Esophagus squamous epithelium (tissue), 4 donors: ENCODE results near the gene FGD6.

Experiments used
- CTCF ChIP-seq, 6 experiments: fragments of 450-650 bp in 4 of 6; fragments of 200-600 bp in 2 of 6; sonication (generic) in 2 of 6; IDR thresholded peaks; one replicate each; pipeline ENCODE4 v1.5.1; 2016 to 2019; ENCODE audit warnings: antibody characterized with exemption in 6 of 6, mild to moderate bottlenecking in 4 of 6, moderate library complexity in 4 of 6
- POLR2A ChIP-seq, 4 donors: fragments of 450-650 bp; IDR thresholded peaks; one replicate each; pipeline ENCODE4 v1.6.1; 2017; ENCODE audit warnings: antibody characterized with exemption in 4 of 4, mild to moderate bottlenecking in 4 of 4, moderate library complexity in 3 of 4

- peak in 1 of 4 donors; percentile 39 for TF ChIP-seq POLR2A (IDR thresholded peaks at IDR 0.05)
- TF ChIP-seq CTCF (IDR thresholded peaks at IDR 0.05), result no peak
These were observed 1.3 kb downstream of the FGD6 start for GRCh38 chr12:95215949-95216348.
